B cell (primary cell): Measurements from ENCODE around the gene DENND5B. TPM values are rescaled to one million over a fixed set of nuclear protein-coding genes. Genes with fewer than 3 reads are reported as not detected.

ENCODE experiments used
- ATAC-seq: fragments of 200-7000 bp; cut with Tn5 transposase; one replicate; pipeline ENCODE4 v1.10.0; 2021; ENCODE audit warnings: low read depth, mild to moderate bottlenecking, moderate number of reproducible peaks, moderate library complexity
- CTCF ChIA-PET: fragments of 350-600 bp; sonication (Branson Sonifier 250); formaldehyde crosslinking; loops from one replicate; lab custom pipeline; 2021; ENCODE audit warnings: antibody characterized with exemption, inconsistent platforms; lab: Charles Lee
- POLR2A ChIA-PET: fragments of 350-600 bp; sonication (Branson Sonifier 250); formaldehyde crosslinking; loops from one replicate; lab custom pipeline; 2021; ENCODE audit warnings: antibody characterized with exemption; lab: Charles Lee
- DNase-seq: peaks from one replicate; pipeline ENCODE4 v3.0.0; 2013
- H2AFZ ChIP-seq: 2 replicates; pipeline ENCODE4 v1.6.1; 2012; ENCODE audit warnings: mild to moderate bottlenecking, low read depth, low read length; ENCODE audit not compliant: insufficient read depth, poor library complexity, severe bottlenecking
- H3K27ac ChIP-seq, 2 donors: 1 replicate in 1 of 2; 2 replicates in 1 of 2; pipeline ENCODE4 v1.5.1; 2012 to 2013; ENCODE audit warnings: low read length in 2 of 2, mild to moderate bottlenecking in 2 of 2, moderate library complexity in 1 of 2
- H3K27me3 ChIP-seq, 4 experiments: fragments of 200-600 bp in 1 of 4; sonication (generic) in 1 of 4; replicated peaks in 1 of 4; 1 replicate in 2 of 4; 2 replicates in 2 of 4; pipeline versions ENCODE4 v1.6.1 to v1.7.0; 2013 to 2016; ENCODE audit warnings: low read length in 3 of 4, mild to moderate bottlenecking in 2 of 4, mixed read lengths in 1 of 4, moderate library complexity in 1 of 4; ENCODE audit not compliant: insufficient read depth in 4 of 4, control insufficient read depth in 3 of 4; ENCODE audit errors: control extremely low read depth in 1 of 4
- H3K36me3 ChIP-seq, 2 experiments: replicated peaks in 1 of 2; 1 replicate in 1 of 2; 2 replicates in 1 of 2; pipeline versions ENCODE4 v1.6.1 to v1.7.1; 2013; ENCODE audit warnings: low read length in 1 of 2; ENCODE audit not compliant: insufficient read depth in 2 of 2, control insufficient read depth in 1 of 2; ENCODE audit errors: control extremely low read depth in 1 of 2, extremely low read depth in 1 of 2
- H3K4me1 ChIP-seq, 2 donors: fragments of 200-600 bp in 1 of 2; sonication (generic) in 1 of 2; 1 replicate in 1 of 2; 2 replicates in 1 of 2; pipeline versions ENCODE4 v1.5.1 to v1.6.1; 2013 to 2017; ENCODE audit warnings: low read length in 2 of 2; ENCODE audit not compliant: control insufficient read depth in 2 of 2, insufficient read depth in 2 of 2
- H3K4me2 ChIP-seq: replicated peaks from 2 replicates; pipeline ENCODE3; 2012; ENCODE audit warnings: mild to moderate bottlenecking, low read depth, low read length; ENCODE audit not compliant: poor library complexity, severe bottlenecking
- H3K4me3 ChIP-seq, 5 experiments: fragments of 200-600 bp in 1 of 5; sonication (generic) in 1 of 5; 1 replicate in 3 of 5; 2 replicates in 2 of 5; pipeline versions ENCODE4 v1.5.1 to v1.7.0; 2011 to 2016; ENCODE audit warnings: low read length in 4 of 5, mild to moderate bottlenecking in 4 of 5, low read depth in 2 of 5, control low read depth in 1 of 5, moderate library complexity in 1 of 5; ENCODE audit not compliant: insufficient read depth in 1 of 5; ENCODE audit errors: control extremely low read depth in 1 of 5, extremely low read depth in 1 of 5
- H3K79me2 ChIP-seq: fragments of 200-600 bp; sonication (generic); one replicate; pipeline ENCODE4 v1.6.0; 2016; ENCODE audit warnings: low read length; ENCODE audit not compliant: control insufficient read depth, insufficient read depth
- H3K9ac ChIP-seq: fragments of 200-600 bp; sonication (generic); 2 replicates; pipeline ENCODE4 v1.6.1; 2017; ENCODE audit warnings: mild to moderate bottlenecking, low read length, moderate library complexity
- H3K9me3 ChIP-seq, 3 donors: one replicate each; pipeline versions ENCODE4 v1.6.1 to v1.7.1; 2013; ENCODE audit warnings: low read length in 2 of 3; ENCODE audit not compliant: control insufficient read depth in 2 of 3, insufficient read depth in 1 of 3; ENCODE audit errors: control extremely low read depth in 1 of 3
- H4K20me1 ChIP-seq: 2 replicates; pipeline ENCODE4 v1.6.0; 2012; ENCODE audit warnings: mild to moderate bottlenecking, low read length; ENCODE audit not compliant: insufficient read depth, control insufficient read depth, poor library complexity, severe bottlenecking
- H3K27ac Mint-ChIP-seq: one replicate; pipeline ENCODE4 v1.8.0; 2021; ENCODE audit warnings: mixed read lengths
- H3K27me3 Mint-ChIP-seq: one replicate; pipeline ENCODE4 v1.8.0; 2021; ENCODE audit warnings: mixed read lengths
- H3K4me1 Mint-ChIP-seq: one replicate; pipeline ENCODE4 v1.8.0; 2021; ENCODE audit warnings: mixed read lengths
- H3K4me3 Mint-ChIP-seq: one replicate; pipeline ENCODE4 v1.8.0; 2021; ENCODE audit warnings: mixed read lengths
- H3K9me3 Mint-ChIP-seq: one replicate; pipeline ENCODE4 v1.8.0; 2022; ENCODE audit warnings: mixed read lengths; ENCODE audit not compliant: insufficient read depth
- EZH2 ChIP-seq: IDR thresholded peaks from 2 replicates; pipeline ENCODE4 v1.6.1; 2012; ENCODE audit warnings: borderline replicate concordance, low read depth, mild to moderate bottlenecking, moderate library complexity, low read length; ENCODE audit not compliant: insufficient read depth, poor library complexity, severe bottlenecking
- WGBS: methylation state at CpG from one replicate; pipeline ENCODE4 v1.1.5; 2013; ENCODE audit warnings: missing lambda C conversion rate; ENCODE audit not compliant: insufficient coverage; 5-methylcytosine and 5-hydroxymethylcytosine counted together
- intact Hi-C: fragments of 100-400 bp; cut with micrococcal nuclease; formaldehyde crosslinking; loops from one replicate; pipeline ENCODE4 v1.10.0; 2022
- polyA plus RNA-seq: library from polyadenylated mRNA; depleted of rRNA; stranded (reverse); fragments of >200 nt; gene quantifications from 2 replicates; pipeline ENCODE4 v1.2.3, GENCODE V29; 2012
- total RNA-seq, 2 donors: library from RNA; stranded (reverse); fragments of 120-200 nt in 1 of 2; gene quantifications; 1 replicate in 1 of 2; 2 replicates in 1 of 2; pipeline versions ENCODE4 v1.2.3 to v1.2.4, GENCODE V29; 2013 to 2022
- TF ChIP-seq, protein P1 (sequence below): fragments of 200-600 bp; IDR thresholded peaks from one replicate; pipeline ENCODE4 v1.8.0; 2022; ENCODE audit warnings: antibody characterized with exemption, mild to moderate bottlenecking

Gene DENND5B
- total and polyA plus RNA-seq, 2 donors (not counting 1 experiment from before 2014, with no cell fraction given): 18.7 to 55.3 TPM

- WGBS: no CpG with 5 or more reads among the region's 1 CpG
- ChIA-PET CTCF (no interaction called here), POLR2A (no interaction called here)
- Histone ChIP-seq H3K36me3 (no peaks in the 10 kb centered on the region), H3K9me3 (no peaks in the 10 kb centered on the region), H3K4me3 (no peak overlapping the region), H3K4me1 (peaks cover 10 to 12% of the 10 kb centered on the region in 2 donors), H3K27ac (peak overlapping the region in 1 of 2 donors; percentile 40), H4K20me1 (peaks cover 79% of the 10 kb centered on the region), H3K27me3 (no peaks in the 10 kb centered on the region), H3K9ac (no peak overlapping the region), H3K79me2 (peaks cover 97% of the 10 kb centered on the region), H3K4me2 (no peak overlapping the region), H2AFZ (no peak overlapping the region)
- DNase-seq (no peak), ATAC-seq (no peak)
- Mint-ChIP-seq H3K27me3 (no peaks in the 10 kb centered on the region), H3K4me1 (peaks cover 62% of the 10 kb centered on the region), H3K27ac (no peak overlapping the region), H3K4me3 (no peak overlapping the region), H3K9me3 (no peaks in the 10 kb centered on the region)
- intact Hi-C loops: loop anchor here (10.0 kb wide), 1 partner anchor 53 kb away; no protein-coding TSS in a partner anchor
- TF ChIP-seq, protein P1, sequence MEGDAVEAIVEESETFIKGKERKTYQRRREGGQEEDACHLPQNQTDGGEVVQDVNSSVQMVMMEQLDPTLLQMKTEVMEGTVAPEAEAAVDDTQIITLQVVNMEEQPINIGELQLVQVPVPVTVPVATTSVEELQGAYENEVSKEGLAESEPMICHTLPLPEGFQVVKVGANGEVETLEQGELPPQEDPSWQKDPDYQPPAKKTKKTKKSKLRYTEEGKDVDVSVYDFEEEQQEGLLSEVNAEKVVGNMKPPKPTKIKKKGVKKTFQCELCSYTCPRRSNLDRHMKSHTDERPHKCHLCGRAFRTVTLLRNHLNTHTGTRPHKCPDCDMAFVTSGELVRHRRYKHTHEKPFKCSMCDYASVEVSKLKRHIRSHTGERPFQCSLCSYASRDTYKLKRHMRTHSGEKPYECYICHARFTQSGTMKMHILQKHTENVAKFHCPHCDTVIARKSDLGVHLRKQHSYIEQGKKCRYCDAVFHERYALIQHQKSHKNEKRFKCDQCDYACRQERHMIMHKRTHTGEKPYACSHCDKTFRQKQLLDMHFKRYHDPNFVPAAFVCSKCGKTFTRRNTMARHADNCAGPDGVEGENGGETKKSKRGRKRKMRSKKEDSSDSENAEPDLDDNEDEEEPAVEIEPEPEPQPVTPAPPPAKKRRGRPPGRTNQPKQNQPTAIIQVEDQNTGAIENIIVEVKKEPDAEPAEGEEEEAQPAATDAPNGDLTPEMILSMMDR: no peak
- no peak for TF ChIP-seq EZH2
Measured at GRCh38 chr12:31531893-31532292, 59.0 kb downstream of the DENND5B start.

DNA sequence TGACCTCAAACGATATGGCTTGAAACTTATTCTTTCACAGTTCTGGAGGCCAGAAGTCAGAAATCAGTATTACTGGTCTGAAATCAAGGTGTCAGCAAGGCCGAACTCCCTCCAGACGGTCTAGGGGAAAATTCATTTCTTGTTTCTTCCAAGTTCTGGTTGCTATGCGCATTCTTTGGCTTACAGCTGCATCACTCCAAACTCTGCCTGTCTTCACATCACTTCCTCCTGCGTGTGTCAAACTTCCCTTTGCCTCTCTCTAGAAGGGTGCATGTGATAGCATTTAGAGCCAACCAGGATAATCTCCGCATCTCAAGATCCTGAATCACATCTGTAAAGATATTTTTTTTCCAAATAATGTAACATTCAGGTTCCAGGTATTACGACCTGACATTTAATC lies 62.8 kb downstream of the DENND5B start:
- Mint-ChIP-seq H3K4me3 (no peak overlapping the region), H3K4me1 (peaks cover 67% of the 10 kb centered on the region), H3K9me3 (no peaks in the 10 kb centered on the region), H3K27ac (no peak overlapping the region), H3K27me3 (no peaks in the 10 kb centered on the region)
- H3K9ac ChIP-seq: no peak overlapping the region
- no peaks in the 10 kb centered on the region for H3K36me3 ChIP-seq
- intact Hi-C loops: loop anchor here (5.0 kb wide), 1 partner anchor 34 kb away; no protein-coding TSS in a partner anchor
- H3K79me2 ChIP-seq: peaks cover 97% of the 10 kb centered on the region
- ChIA-PET POLR2A (no interaction called here), CTCF (no interaction called here)
- no peaks in the 10 kb centered on the region for H3K9me3 ChIP-seq
- H3K4me3 ChIP-seq: no peak overlapping the region
- 96% methylated on average over 3 of the region's 7 CpGs for WGBS
- no peak overlapping the region for H3K4me2 ChIP-seq
- ATAC-seq: no peak
- TF ChIP-seq EZH2: no peak
- TF ChIP-seq, protein P1: no peak
- H4K20me1 ChIP-seq: peaks cover 74% of the 10 kb centered on the region
- DNase-seq: no peak
- no peaks in the 10 kb centered on the region for H3K27me3 ChIP-seq
- H3K27ac ChIP-seq: no peak overlapping the region
- no peak overlapping the region for H2AFZ ChIP-seq
- peaks cover 26 to 28% of the 10 kb centered on the region in 2 donors for H3K4me1 ChIP-seq
